T-helper 2 cell (primary cell): ENCODE results near the gene SLC12A6.
A peak's percentile ranks its signal among the peaks of the same experiment; 100 is the strongest.
"Not testable (repeated sequence)": the region's sequence is repeated elsewhere in the genome, so short reads cannot be mapped to it uniquely, and the experiment has no call there.

Source experiments
- DNase-seq, 5 experiments: peaks; one replicate each; pipeline versions ENCODE4 v3.0.0 to v3.0.0-alpha.2; 2012 to 2022

Gene SLC12A6

DNA sequence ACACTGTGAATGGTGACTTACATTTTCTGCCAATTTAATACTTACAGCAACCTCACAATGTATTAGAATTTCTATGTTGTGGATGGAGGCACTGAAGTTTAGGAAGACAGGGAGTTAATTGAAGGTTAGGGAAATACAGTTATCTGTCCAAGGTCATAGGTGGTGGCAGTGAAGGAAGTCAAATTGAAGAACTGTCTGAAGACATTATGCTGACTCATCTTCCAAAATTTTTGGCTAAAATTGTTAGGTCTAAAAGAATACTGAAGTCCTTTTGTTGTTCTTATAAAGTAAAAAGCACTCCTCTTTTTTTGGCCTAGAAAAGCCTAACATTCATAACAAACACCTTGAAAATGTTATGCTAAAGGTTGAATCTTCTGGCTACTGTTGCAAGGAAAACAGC, 85.0 kb downstream of the SLC12A6 start:
- DNase-seq: no peak

DNA sequence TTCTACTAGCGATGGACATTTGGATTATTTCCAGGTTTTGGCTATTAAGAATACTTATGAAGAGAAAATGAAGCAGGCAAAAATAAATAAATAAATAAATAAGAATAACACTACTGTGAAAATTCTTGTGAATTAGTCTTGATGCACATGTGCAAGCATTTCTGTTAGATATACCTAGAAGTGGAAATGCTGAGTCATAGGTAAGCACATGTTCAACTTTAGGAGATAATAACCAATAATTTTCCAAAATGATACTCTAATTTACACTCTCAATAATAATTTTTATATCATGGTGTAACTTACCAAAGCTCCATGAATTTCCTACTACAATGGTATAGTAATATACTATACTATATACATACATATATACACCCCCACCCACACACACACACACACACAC, 89.4 kb downstream of the SLC12A6 start:
- no peak for DNase-seq

DNA sequence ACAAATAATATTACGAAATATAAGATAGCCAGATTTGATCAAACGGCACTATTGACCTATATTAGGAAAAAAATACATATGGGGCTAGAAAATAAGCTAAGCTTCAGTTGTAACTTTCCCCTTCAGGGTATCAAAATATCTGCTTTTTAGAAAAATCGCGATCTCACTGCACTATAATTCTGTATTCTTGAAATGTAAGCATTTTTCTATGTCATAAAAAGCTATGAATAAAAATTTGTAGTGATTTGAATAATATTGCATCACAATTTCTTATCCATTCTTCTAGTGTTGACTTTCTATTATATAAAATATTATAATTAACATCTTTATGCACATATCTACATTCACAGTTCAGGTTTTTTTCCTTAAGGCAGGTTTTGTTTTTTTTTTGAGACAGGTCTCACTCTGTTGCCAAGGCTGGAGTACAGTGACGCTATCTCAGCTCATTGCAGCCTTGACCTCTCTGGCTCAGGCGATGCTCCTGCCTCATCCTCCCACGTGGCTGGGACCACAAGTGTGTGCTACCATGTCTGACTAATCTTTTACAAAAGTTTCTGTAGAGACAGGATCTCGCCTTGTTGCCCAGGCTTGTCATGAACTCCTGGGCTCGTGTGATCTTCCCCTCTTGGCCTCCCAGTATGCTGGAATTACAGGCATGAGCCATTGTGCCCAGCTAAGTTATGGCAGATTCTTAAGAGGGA, 91.2 kb downstream of the SLC12A6 start:
- no peak for DNase-seq

DNA sequence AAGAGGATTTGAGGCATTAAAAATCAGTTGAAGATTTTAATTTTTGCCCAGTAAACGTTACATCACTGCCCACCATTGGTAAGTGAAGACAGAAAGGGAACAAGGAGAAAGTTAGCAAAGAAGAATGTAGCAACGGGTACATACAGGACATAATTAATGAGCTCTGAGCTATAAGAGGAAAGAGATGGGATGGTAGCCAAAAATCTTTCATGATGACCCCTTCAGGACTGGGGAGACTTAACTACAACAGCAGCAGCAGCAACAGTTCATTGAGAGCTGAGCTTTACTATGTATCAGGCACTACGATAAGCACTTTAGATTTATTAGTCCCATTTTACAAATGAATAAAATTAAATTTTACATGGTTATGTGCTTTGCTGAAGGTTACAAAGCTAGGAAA, 94.4 kb downstream of the SLC12A6 start:
- DNase-seq: no peak

DNA sequence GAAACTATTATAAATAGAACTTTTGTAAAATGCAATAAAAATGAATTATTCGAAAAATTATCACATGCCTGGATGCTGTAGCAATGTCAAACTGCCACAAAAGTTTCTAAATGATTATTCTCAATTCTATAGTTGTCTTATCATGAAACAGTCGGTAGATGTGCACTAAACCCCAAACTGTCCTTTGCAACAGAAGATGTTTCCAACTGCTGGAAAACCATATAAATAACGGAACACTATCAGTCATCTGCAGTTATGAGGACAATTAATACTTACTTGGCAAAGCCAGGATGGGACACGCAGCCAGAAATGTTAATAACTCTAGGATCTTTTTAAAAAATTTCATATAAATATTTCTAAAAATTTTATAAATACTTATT, 95.3 kb downstream of the SLC12A6 start:
- no peak for DNase-seq

DNA sequence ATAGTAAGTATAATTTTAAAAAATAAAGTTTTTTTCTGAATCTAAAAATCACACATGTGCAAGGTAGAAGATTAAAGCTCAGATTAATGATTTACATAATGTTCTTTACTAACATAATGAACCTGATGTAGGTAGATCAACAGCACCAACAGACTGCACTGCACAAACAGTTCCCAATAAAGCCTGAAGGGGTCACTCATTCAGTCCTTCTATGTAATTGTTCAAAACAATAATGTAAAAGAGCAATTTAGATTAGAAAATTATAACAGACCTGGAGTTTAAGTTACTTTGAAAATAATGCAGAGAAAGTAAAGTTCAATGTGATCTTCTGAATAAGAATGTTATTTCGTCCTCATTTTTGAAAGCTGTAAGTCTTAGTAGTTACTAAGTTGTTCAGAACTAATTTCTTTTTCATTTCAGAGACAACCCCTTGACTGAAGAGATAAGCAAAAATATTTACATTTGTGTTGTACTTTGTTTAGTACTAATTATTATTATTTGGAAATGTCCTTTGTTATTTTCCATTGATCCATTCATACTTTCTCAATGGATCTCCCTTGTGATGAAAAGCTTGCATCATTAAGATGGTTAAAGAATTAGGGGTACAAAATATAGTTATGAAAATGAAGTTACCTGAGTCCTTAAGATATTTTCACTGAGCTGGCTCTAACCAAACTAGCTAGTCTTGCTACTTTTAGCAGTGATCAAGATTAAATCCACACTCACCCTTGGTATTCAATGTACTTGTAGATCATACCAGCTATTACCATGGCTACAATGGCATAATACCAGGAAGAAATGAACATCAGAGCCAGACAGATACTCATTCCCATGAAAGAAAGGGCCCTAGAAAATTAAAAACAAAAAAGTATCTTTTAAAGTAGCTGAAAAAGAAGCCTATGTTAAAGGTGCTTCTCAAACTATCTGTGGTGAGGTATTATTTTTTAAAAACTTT, 95.9 kb downstream of the SLC12A6 start:
- peak in 2 of 5 experiments; percentile 21 to 71 for DNase-seq

DNA sequence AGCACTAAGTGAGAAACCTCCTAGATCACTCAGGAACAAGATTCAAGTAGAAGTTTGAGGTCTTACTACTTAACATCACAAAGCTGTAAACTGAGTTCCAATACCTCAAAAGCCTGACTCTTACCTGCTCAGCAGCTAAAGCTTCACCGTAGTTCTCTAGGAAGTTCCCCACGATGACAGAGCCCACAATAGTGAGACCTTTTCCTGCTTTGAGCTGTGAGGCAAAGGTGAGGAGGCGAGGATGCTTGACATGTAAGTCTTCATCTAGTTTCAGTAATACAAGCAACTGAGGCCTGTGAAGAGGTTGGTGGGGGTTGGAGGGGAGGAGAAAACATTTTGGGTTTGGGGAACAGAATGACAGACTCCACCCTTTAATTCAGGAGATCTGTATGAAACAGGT, 97.0 kb downstream of the SLC12A6 start:
- no peak for DNase-seq

DNA sequence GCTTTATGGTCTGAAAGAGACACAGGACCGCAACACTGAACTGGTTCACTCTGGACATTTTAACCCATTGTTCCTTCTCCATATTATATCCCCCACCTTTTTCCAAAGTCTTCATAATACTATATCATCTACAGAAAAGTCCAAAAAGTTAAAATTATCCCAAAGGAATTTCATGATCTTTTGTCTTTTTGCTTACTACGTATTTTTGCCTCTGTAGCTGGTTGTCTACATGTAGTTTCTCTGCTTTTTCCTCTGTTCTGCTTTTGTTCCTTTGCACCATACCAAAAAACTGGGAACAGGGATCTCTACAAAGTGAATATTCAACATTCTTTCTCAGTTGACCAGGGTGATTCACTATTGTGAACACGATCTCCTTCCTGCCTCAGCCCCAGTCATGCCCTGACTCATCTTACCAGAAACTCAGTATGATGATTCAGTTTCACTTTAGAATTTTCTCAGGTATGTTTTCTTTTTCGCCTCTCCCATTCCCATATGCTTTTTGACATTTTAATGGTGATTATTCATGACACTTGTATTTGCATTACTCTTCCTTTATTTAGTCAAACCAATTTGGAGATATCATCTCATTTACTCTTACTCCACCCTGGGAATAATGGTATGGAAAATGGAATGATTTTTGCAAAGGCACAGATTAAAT, 98.3 kb downstream of the SLC12A6 start:
- DNase-seq: peak in 2 of 5 experiments; percentile 22 to 49

DNA sequence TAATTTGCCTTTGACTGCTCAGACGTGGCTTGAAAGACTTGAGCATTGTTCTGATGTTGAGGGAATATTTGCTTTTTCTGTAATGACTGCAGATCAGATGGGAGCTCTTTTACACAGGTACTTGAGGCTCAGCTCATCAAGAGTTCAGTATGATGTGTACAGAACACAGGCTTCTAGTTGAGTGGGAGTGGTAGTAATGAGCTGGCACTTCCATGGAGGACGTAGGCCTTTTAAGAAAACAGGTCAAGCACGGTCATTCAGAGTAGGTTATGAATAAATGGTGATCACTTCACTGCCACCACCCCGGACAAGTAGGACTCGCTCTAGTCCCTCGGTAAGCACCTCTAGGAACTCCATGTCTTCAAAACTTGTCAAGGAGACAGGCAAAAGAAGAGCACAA, 104.0 kb downstream of the SLC12A6 start:
- DNase-seq: no peak

DNA sequence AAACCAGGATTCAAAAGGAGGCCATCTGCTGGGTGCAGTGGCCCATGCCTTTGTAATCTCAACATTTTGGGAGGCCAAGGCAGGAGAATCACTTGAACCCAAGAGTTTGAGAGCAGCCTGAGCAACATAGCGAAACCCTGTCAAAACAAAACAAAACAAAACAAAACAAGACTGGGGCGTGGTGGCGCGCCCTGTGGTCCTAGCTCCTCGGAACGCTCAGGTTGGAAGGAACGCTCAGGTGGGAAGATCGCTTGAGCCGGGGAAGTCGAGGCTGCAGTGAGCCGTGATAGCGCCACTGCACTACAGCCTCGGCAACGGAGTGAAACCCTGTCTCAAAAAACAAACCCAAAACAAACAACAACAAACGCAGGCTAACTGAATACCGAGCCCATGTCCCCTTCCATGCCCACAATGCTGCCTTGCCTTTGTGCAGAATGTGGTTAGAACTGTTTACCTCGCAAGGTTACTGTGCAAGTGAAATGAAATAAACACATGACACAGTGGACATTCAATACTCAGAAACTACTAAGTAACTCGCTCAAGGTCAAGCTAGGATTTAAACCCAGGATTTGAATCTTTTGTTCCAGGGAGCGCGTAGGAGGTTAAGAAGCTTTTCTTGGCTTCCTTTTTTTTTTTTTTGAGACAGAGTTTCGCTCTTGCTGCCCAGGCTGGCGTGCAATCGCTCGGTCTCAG, 113.5 kb downstream of the SLC12A6 start:
- DNase-seq: peak in 1 of 5 experiments; percentile 29

DNA sequence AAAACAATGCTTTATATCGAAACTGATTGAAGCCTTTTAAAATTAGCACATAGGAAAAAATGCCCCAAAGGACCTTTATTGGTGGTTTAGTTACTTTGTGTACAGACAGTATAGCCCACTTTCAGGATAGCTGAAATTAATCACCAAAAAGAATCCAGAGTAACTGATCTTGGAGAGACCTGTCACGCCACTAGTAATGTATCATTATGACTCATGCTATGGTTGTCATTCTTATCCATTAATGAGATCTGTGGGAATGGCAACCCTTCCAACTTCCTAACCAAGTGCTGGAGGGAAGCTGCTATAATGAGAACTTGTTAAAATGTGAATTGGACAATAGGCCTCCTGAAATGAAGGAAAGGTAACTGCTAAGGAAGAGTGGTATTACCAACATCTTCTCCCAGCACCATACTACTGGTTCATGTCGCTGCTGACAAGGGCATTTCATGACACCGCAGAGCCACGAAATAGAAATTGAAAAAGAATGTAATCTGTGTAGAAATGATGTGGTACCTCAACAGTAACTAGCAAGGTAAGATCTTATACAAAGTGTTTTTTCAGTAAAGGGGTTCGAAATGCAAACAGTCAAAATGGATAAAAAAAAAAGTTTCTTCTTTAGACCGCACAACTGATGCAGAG, 119.9 kb downstream of the SLC12A6 start:
- peak in 1 of 5 experiments; percentile 25 for DNase-seq

DNA sequence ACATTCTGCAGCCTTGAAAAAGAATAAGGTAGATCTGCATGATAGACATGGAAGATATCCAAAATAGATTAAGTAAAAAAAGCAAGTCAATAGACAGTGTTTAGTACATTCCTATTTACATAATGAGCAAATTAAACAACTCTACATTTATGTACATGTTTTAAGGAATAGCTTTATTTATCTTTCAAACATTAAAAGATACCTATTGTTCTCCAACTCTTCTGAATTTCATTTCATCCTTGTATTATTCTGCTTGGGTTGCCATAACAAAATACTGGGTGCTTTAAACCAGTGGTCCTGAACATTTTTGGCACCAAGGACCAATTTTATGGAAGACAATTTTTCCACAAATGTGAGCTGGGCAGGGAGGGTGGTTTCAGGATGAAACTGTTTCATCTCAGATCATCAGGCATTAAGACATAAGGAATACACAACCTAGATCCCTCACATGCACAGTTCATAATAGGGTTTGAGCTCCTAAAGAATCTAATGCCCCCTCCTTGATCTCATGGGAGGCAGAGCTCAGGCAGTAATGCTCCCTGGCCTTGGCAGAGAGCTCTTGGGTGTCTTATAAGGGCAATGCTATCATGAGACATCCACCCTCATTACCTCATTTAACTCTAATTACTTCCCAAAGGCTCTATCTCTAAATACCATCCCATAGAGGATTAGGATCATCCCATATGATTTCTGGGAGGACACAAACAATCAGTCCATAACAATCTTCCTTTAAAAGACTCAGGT, 120.9 kb downstream of the SLC12A6 start:
- no peak for DNase-seq

DNA sequence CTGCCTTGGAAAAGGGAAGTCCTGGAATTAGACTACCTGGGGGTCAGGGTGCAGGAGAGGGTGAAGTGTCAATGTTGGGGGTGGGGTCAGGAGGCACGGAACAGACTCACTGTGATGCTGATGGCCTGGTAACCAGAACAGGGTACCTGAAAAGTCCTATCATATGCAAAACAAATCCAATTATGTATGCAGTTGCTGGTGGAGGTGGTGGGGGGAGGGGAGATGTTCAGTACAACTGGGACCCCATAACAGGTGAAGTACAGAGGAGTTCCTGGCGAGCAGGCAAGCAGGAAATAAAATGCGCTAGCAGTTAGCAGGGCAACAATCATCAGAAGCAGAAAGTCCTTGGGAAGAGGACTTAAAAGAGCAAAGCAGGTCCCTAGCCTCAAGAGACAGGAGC, 123.4 kb downstream of the SLC12A6 start:
- DNase-seq: no peak

DNA sequence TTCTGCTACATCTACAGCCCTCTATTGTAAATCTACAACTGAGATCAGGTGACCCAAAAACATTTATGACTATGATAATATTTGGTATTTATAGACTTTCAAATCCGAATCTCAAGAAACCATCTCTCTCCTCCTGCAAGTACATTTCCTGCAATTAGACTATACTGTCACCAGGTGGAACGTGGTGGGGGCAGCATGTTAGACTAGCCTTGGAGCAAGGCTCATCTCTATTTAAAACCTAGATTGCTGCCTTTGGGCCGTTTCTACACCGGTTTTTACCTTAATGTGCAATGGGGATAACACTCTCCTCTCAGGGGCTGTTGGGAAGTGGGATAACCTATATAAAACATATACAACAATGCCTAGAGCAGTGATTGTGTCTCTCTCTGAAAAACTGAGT, 123.9 kb downstream of the SLC12A6 start:
- no peak for DNase-seq

DNA sequence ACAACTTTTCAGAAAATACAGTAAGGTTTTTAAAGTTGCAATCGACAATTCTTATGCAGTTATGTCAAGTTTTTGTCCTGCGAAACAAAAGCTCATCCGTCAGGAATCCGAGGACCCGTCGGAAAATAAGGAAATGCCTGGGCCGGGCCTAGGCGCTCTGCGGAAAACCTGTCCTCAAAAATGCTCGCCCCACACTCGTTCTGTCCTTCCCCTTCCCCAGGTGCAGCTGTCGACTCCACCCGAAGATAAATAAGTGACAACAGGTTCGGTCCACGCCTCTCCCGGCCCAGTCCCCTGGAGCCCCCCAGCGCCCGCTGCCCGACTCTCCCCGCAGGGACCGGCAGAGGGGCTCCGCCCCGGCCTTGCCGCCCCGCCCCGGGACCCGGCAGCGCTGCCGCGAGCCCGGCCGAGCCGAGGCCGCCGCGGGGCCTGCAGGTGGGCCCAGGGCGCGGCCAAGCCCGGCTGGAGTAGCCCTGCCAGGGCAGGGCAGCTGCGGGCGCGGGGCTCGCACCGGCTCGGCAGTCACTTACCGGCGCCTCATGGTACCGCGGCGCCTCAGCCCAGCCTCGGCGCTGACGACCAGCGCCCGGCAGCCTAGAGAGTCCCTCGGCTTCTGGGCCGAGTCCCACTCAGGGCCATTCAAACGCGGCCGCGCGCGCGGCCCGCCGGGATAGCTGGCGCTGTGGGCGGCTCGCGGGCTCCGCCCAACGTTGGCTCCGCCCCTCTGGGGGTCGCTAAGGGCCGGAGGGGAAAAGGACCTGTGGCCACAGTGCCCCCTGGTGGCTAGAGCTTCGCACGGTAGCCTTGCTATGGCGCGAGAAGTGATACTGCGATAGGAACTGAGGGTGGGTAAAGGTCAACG, 127.9 kb downstream of the SLC12A6 start, which contains the start of gene KATNBL1:
KATNBL1 (minus strand) TSS at position 676 of the 862 bp plus-strand sequence. CDS start 46,420 bp downstream, outside the sequence.
- peak; percentile 83 to 97 (median 93) for DNase-seq

DNA sequence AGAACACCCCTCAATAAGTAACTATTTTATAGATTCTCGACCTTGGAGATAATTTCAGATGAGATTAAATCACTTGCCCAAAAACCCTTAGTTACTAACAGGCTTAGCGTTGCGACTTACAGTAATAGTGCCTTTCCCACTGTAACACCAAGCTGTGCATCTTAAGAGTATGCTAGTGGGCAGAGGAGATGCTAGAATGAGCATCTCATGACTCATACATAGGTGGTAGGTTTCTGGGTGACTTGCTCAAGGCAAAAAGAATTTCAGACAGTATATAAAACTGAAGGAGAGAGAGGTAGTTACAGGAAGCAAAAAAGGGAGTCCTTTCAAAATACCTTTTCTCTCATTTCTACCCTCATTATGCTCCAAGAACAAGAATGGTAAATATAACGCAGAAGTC, 131.6 kb downstream of the SLC12A6 start:
- no peak for DNase-seq

DNA sequence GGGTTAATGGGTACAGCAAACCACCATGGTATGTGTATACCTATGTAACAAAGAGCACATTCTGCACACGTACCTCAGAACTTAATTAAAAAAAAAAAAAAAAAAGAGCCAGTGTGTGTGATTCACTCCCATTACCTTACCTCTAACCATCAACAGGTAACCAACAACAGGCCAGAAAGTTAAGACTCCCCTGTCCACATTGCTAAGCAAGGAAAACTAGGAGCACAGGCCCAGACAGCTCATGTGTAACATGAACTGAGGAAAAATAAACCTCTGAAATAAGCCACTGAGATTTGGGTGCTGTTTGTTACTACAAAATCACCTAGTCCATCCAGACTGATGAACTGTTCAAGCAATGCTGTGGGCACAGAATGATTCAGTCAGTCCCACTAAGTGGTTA, 133.6 kb downstream of the SLC12A6 start:
- no peak for DNase-seq

DNA sequence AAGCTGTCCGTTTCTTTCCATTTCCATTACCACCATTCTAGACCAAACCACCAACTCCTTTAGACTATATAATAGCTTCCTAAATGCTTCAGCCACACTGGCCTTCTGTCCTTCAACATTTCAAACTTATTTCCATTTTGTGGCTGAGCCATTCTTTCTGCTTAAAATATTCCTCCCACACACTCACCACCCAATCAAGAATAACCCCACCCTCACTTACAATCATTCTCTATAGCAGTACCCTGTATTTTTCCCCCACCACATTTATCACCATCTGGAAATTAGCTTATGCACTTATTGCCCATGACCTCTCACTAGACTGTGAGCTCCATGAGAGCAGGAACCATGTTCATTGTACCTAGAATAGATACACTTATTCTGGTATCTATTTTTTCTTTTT, 134.3 kb downstream of the SLC12A6 start:
- no peak for DNase-seq

DNA sequence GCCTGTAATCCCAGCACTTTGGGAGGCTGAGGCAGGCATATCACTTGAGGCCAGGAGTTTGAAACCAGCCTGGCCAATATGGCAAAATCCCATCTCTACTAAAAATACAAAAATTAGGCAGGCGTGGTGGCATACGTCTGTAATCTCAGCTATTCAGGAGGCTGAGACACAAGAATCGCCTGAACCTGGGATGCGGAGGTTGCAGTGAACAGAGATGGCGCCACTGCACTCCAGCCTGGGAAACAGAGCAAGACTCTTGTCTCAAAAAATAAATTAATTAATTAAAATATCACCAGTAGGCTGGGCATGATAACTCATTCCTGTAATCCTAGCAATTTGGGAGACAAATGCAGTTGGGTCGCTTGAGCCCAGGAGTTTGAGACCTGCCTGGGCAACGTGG, 144.3 kb downstream of the SLC12A6 start:
- DNase-seq: not testable (repeated sequence)

DNA sequence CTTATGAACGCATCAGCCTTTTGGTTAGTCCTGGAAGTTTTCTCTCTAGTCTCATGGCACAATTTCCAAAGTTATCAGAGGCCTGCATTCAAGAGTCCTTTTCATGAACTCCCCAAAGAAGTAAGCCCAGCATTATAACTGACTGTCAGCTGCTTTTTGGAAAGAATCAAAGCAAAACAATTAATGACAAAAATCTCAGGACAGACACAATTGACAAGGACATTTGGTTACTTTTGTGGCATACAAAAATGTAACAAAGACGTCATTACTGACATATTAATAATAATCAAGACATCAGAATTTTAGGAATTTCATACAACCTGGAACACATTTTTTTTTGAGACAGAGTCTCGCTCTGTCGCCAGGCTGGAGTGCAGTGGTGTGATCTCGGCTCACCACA, 148.9 kb downstream of the SLC12A6 start:
- no peak for DNase-seq
